ENCODE measurements around the gene HOOK2.
A peak's percentile ranks its signal among the peaks of the same experiment; 100 is the strongest.
"Not testable (repeated sequence)": the region's sequence is repeated elsewhere in the genome, so short reads cannot be mapped to it uniquely, and the experiment has no call there.

The HOOK2 gene

GRCh38 chr19:12774588-12775555 lies at the start of gene HOOK2:
TSS of gene HOOK2 (minus strand) at chr19:12775552. CDS start at chr19:12775449, 103 bp downstream.
- Mint-ChIP-seq H3K4me1 (ENCODE audit: low read depth) (peaks cover 19% of the 10 kb centered on the region), H3K36me3 (ENCODE audit: low read depth) (no peaks in the 10 kb centered on the region), H3K4me3 (peak within 1 kb of the TSS; percentile 72), H3K9me3 (no peaks in the 10 kb centered on the region), H3K27me3 (ENCODE audit: low read depth) (no peaks in the 10 kb centered on the region), H3K27ac (peak within 1 kb of the TSS; percentile 82)

GRCh38 chr19:12821761-12822160 lies 46.4 kb upstream of the HOOK2 start:
- no peaks in the 10 kb centered on the region for H3K9me3 Mint-ChIP-seq
- H3K27ac Mint-ChIP-seq = no peak overlapping the region
- peaks cover 7% of the 10 kb centered on the region for H3K4me1 Mint-ChIP-seq (ENCODE audit: low read depth)
- peaks cover 14% of the 10 kb centered on the region for H3K27me3 Mint-ChIP-seq (ENCODE audit: low read depth)
- no peak overlapping the region for H3K4me3 Mint-ChIP-seq
- H3K36me3 Mint-ChIP-seq (ENCODE audit: low read depth) = no peaks in the 10 kb centered on the region

GRCh38 chr19:12817810-12818209 lies 42.5 kb upstream of the HOOK2 start:
- H3K9me3 Mint-ChIP-seq; H3K4me3 Mint-ChIP-seq; H3K4me1 Mint-ChIP-seq (ENCODE audit: low read depth); H3K36me3 Mint-ChIP-seq (ENCODE audit: low read depth); H3K27me3 Mint-ChIP-seq (ENCODE audit: low read depth); H3K27ac Mint-ChIP-seq: not testable (repeated sequence)

- H3K36me3 Mint-ChIP-seq (ENCODE audit: low read depth); H3K4me1 Mint-ChIP-seq (ENCODE audit: low read depth); H3K9me3 Mint-ChIP-seq: not testable (repeated sequence)
Measured at GRCh38 chr19:12817188-12817587, 41.8 kb upstream of the HOOK2 start.

GRCh38 chr19:12815088-12815487 lies 39.7 kb upstream of the HOOK2 start:
- no peak overlapping the region for H3K4me3 Mint-ChIP-seq
- H3K36me3 Mint-ChIP-seq (ENCODE audit: low read depth) = peaks cover 5% of the 10 kb centered on the region
- no peaks in the 10 kb centered on the region for H3K4me1 Mint-ChIP-seq (ENCODE audit: low read depth)

More at GRCh38 chr19:12817188-12817587, 41.8 kb upstream of the HOOK2 start:
- not testable (repeated sequence) for H3K27me3 Mint-ChIP-seq (ENCODE audit: low read depth); H3K27ac Mint-ChIP-seq; H3K4me3 Mint-ChIP-seq

GRCh38 chr19:12806242-12807081 lies 31.1 kb upstream of the HOOK2 start, which contains the start of gene RNASEH2A:
TSS of gene RNASEH2A (plus strand) at chr19:12806584. CDS start at chr19:12806674, 90 bp downstream.
- Mint-ChIP-seq H3K4me1 (ENCODE audit: low read depth) (peaks cover 15% of the 10 kb centered on the region), H3K4me3 (peak within 1 kb of the TSS; percentile 93), H3K27me3 (ENCODE audit: low read depth) (no peaks in the 10 kb centered on the region), H3K27ac (peak within 1 kb of the TSS; percentile 83), H3K9me3 (no peaks in the 10 kb centered on the region), H3K36me3 (ENCODE audit: low read depth) (peaks cover 18% of the 10 kb centered on the region)

More at GRCh38 chr19:12815088-12815487, 39.7 kb upstream of the HOOK2 start:
- H3K9me3 Mint-ChIP-seq = no peaks in the 10 kb centered on the region
- H3K27me3 Mint-ChIP-seq (ENCODE audit: low read depth) = no peaks in the 10 kb centered on the region
- no peak overlapping the region for H3K27ac Mint-ChIP-seq

GRCh38 chr19:12804051-12804450 lies 28.7 kb upstream of the HOOK2 start:
- Mint-ChIP-seq H3K9me3 (no peaks in the 10 kb centered on the region), H3K27ac (no peak overlapping the region), H3K4me1 (ENCODE audit: low read depth) (peaks cover 26% of the 10 kb centered on the region), H3K36me3 (ENCODE audit: low read depth) (peaks cover 16% of the 10 kb centered on the region), H3K27me3 (ENCODE audit: low read depth) (no peaks in the 10 kb centered on the region), H3K4me3 (no peak overlapping the region)

- Mint-ChIP-seq H3K27ac (peak overlapping the region; percentile 73), H3K9me3 (no peaks in the 10 kb centered on the region), H3K4me1 (ENCODE audit: low read depth) (peaks cover 23% of the 10 kb centered on the region), H3K4me3 (peak overlapping the region; percentile 86), H3K27me3 (ENCODE audit: low read depth) (no peaks in the 10 kb centered on the region), H3K36me3 (ENCODE audit: low read depth) (peaks cover 13% of the 10 kb centered on the region)
Measured at GRCh38 chr19:12802267-12803106, 27.1 kb upstream of the HOOK2 start.

GRCh38 chr19:12801466-12802266 lies 26.3 kb upstream of the HOOK2 start, which contains the start of the genes PRDX2 and THSD8:
TSS of gene PRDX2 (minus strand) at chr19:12801800. CDS start at chr19:12801261, 539 bp downstream.
TSS of gene THSD8 (plus strand) at chr19:12802069. CDS start at chr19:12802072, 3 bp downstream.
- Mint-ChIP-seq H3K4me1 (ENCODE audit: low read depth) (peaks cover 23% of the 10 kb centered on the region), H3K9me3 (no peaks in the 10 kb centered on the region), H3K27ac (peak within 1 kb of the TSS; percentile 77), H3K27me3 (ENCODE audit: low read depth) (no peaks in the 10 kb centered on the region), H3K36me3 (ENCODE audit: low read depth) (peaks cover 15% of the 10 kb centered on the region), H3K4me3 (peak within 1 kb of the TSS; percentile 86)

- Mint-ChIP-seq H3K4me3 (peak overlapping the region; percentile 86), H3K27ac (peak overlapping the region; percentile 77), H3K9me3 (no peaks in the 10 kb centered on the region), H3K27me3 (ENCODE audit: low read depth) (no peaks in the 10 kb centered on the region), H3K4me1 (ENCODE audit: low read depth) (peaks cover 27% of the 10 kb centered on the region), H3K36me3 (ENCODE audit: low read depth) (peaks cover 12% of the 10 kb centered on the region)
Measured at GRCh38 chr19:12800923-12801465, 25.6 kb upstream of the HOOK2 start.

GRCh38 chr19:12800466-12800770 lies 25.1 kb upstream of the HOOK2 start:
- peaks cover 30% of the 10 kb centered on the region for H3K4me1 Mint-ChIP-seq (ENCODE audit: low read depth)
- no peaks in the 10 kb centered on the region for H3K9me3 Mint-ChIP-seq
- H3K27ac Mint-ChIP-seq = peak overlapping the region; percentile 77
- peaks cover 12% of the 10 kb centered on the region for H3K36me3 Mint-ChIP-seq (ENCODE audit: low read depth)
- H3K27me3 Mint-ChIP-seq (ENCODE audit: low read depth) = no peaks in the 10 kb centered on the region
- peak overlapping the region; percentile 86 for H3K4me3 Mint-ChIP-seq

GRCh38 chr19:12799742-12800465 lies 24.6 kb upstream of the HOOK2 start:
- H3K27ac Mint-ChIP-seq = no peak overlapping the region
- H3K4me3 Mint-ChIP-seq = peak overlapping the region; percentile 86
- no peaks in the 10 kb centered on the region for H3K27me3 Mint-ChIP-seq (ENCODE audit: low read depth)
- H3K4me1 Mint-ChIP-seq (ENCODE audit: low read depth) = peaks cover 31% of the 10 kb centered on the region
- H3K9me3 Mint-ChIP-seq = no peaks in the 10 kb centered on the region
- H3K36me3 Mint-ChIP-seq (ENCODE audit: low read depth) = peaks cover 12% of the 10 kb centered on the region
